HCT116 (cell line): ENCODE results near the gene KAZN. TPM values are rescaled to one million over a fixed set of nuclear protein-coding genes. Genes with fewer than 3 reads are reported as not detected.

ENCODE experiments used
- ATAC-seq: fragments of 200-7000 bp; cut with Tn5 transposase; 2 replicates; pipeline ENCODE4 v1.9.1; 2020; ENCODE audit warnings: mild to moderate bottlenecking, moderate library complexity
- BruUV-seq: library from RNA; stranded (reverse); fragments of 400-500 nt; replicated peaks from 2 replicates; lab custom pipeline; 2021; lab: Mats Ljungman, UMichigan
- CTCF ChIA-PET: fragments of 300-600 bp; sonication (Branson Sonifier 250); formaldehyde crosslinking; loops from one replicate; lab custom pipeline; 2021; ENCODE audit warnings: antibody characterized with exemption; lab: Charles Lee
- POLR2A ChIA-PET: fragments of 300-600, 350-600 bp; sonication (Branson Sonifier 250); formaldehyde crosslinking; loops from one replicate; lab custom pipeline; 2021; ENCODE audit warnings: antibody characterized with exemption; lab: Charles Lee
- RAD21 ChIA-PET, 2 experiments: fragments of 300-600 bp; sonication (Branson Sonifier 250); formaldehyde crosslinking; loops; one replicate each; lab custom pipeline; 2023; ENCODE audit warnings: low total read pairs in 2 of 2; ENCODE audit not compliant: uncharacterized antibody in 2 of 2, unreplicated experiment in 2 of 2, low non-redundant PET in 1 of 2; lab: Charles Lee
- DNase-seq: peaks from one replicate; pipeline ENCODE4 v3.0.0-alpha.2; 2010; ENCODE audit warnings: low read depth, low spot score
- H2AFZ ChIP-seq: fragments of 200-600 bp; shearing (Covaris generic), sonication (generic); 2 replicates; pipeline ENCODE4 v1.6.1; 2017; ENCODE audit warnings: low read depth, mixed run types, mixed read lengths, antibody characterized with exemption, low read length; ENCODE audit not compliant: poor library complexity, severe bottlenecking
- H3K27ac ChIP-seq: 2 replicates; pipeline ENCODE4 v1.5.1; 2012; ENCODE audit warnings: low read depth, low read length
- H3K27me3 ChIP-seq: fragments of 200-600 bp; sonication (generic); 2 replicates; pipeline ENCODE4 v1.6.1; 2016; ENCODE audit warnings: mixed run types, low read length, mixed read lengths; ENCODE audit not compliant: insufficient read depth
- H3K36me3 ChIP-seq, 2 experiments: fragments of 200-500 bp in 1 of 2; fragments of 200-600 bp in 1 of 2; sonication (Bioruptor generic) in 1 of 2; sonication (generic) in 1 of 2; 2 replicates each; pipeline versions ENCODE4 v1.5.1 to v1.6.1; 2014 to 2016; ENCODE audit warnings: low read length in 2 of 2, inconsistent platforms in 1 of 2, mixed read lengths in 1 of 2, mixed run types in 1 of 2; ENCODE audit not compliant: insufficient read depth in 2 of 2, control insufficient read depth in 1 of 2
- H3K4me1 ChIP-seq, 2 experiments: fragments of 200-600 bp in 1 of 2; sonication (generic) in 1 of 2; 2 replicates each; pipeline versions ENCODE4 v1.5.1 to v1.6.1; 2012 to 2017; ENCODE audit warnings: low read length in 2 of 2, inconsistent platforms in 1 of 2, mild to moderate bottlenecking in 1 of 2, mixed read lengths in 1 of 2, mixed run types in 1 of 2, moderate library complexity in 1 of 2; ENCODE audit not compliant: insufficient read depth in 2 of 2, control insufficient read depth in 1 of 2
- H3K4me2 ChIP-seq: fragments of 200-600 bp; sonication (generic); 2 replicates; pipeline ENCODE4 v1.6.1; 2017; ENCODE audit warnings: mixed run types, low read length, mixed read lengths
- H3K4me3 ChIP-seq, 2 experiments: fragments of 200-600 bp in 1 of 2; sonication (generic) in 1 of 2; replicated peaks in 1 of 2; 2 replicates each; pipeline ENCODE4 v1.5.1; 2011 to 2016; ENCODE audit warnings: low read length in 2 of 2, control low read depth in 1 of 2, low read depth in 1 of 2, mild to moderate bottlenecking in 1 of 2, mixed read lengths in 1 of 2, mixed run types in 1 of 2
- H3K79me2 ChIP-seq: fragments of 200-600 bp; sonication (generic); 2 replicates; pipeline ENCODE4 v1.6.1; 2017; ENCODE audit warnings: mild to moderate bottlenecking, mixed run types, low read length, moderate library complexity, mixed read lengths; ENCODE audit not compliant: insufficient read depth
- H3K9ac ChIP-seq: fragments of 200-600 bp; sonication (generic); 2 replicates; pipeline ENCODE4 v1.6.1; 2016; ENCODE audit warnings: low read length, mixed read lengths
- H3K9me2 ChIP-seq: fragments of 200-600 bp; sonication (generic), shearing (Covaris generic); 2 replicates; pipeline ENCODE4 v1.6.1; 2017; ENCODE audit warnings: mixed run types, mild to moderate bottlenecking, moderate library complexity; ENCODE audit not compliant: insufficient read depth
- H3K9me3 ChIP-seq, 2 experiments: fragments of 200-500 bp in 1 of 2; fragments of 200-600 bp in 1 of 2; sonication (Bioruptor generic) in 1 of 2; sonication (generic) in 1 of 2; 2 replicates each; pipeline ENCODE4 v1.6.1; 2014 to 2017; ENCODE audit warnings: low read length in 2 of 2, mixed read lengths in 2 of 2, inconsistent platforms in 1 of 2, low read depth in 1 of 2, mild to moderate bottlenecking in 1 of 2, mixed run types in 1 of 2, moderate library complexity in 1 of 2; ENCODE audit not compliant: control insufficient read depth in 1 of 2, insufficient read depth in 1 of 2
- H4K20me1 ChIP-seq: fragments of 200-600 bp; sonication (generic), shearing (Covaris generic); 2 replicates; pipeline ENCODE4 v1.6.1; 2017; ENCODE audit warnings: mixed run types, mild to moderate bottlenecking, moderate library complexity; ENCODE audit not compliant: insufficient read depth
- ELF1 ChIP-seq: IDR thresholded peaks from 2 replicates; pipeline ENCODE4 v1.6.1; 2012; ENCODE audit warnings: low read depth, borderline replicate concordance
- EZH2phosphoT487 ChIP-seq: fragments of 200-600 bp; IDR thresholded peaks from 2 replicates; pipeline ENCODE4 v1.6.1; 2018; ENCODE audit warnings: antibody characterized with exemption, borderline replicate concordance
- MAX ChIP-seq: IDR thresholded peaks from 2 replicates; pipeline ENCODE4 v1.6.1; 2012
- SP1 ChIP-seq: IDR thresholded peaks from 2 replicates; pipeline ENCODE4 v1.6.1; 2012; ENCODE audit warnings: low read depth
- TCF7L2 ChIP-seq: IDR thresholded peaks from 2 replicates; pipeline ENCODE4 v1.7.0; 2011; ENCODE audit warnings: borderline replicate concordance, inconsistent platforms; ENCODE audit not compliant: insufficient read depth, insufficient read length; ENCODE audit errors: extremely low read depth
- ZFX ChIP-seq: fragments of 450-650 bp; IDR thresholded peaks from 2 replicates; pipeline ENCODE4 v1.6.1; 2017
- intact Hi-C: fragments of 100-400 bp; cut with micrococcal nuclease; formaldehyde crosslinking; loops from 2 replicates; pipeline ENCODE4 v1.10.0; 2022
- total RNA-seq: library from RNA; stranded (reverse); gene quantifications from one replicate; pipeline ENCODE4 v1.2.1, GENCODE V29; 2021; ENCODE audit not compliant: unreplicated experiment

Gene KAZN
- total RNA-seq, 1 experiment from 2014 or later: 13.4 TPM

DNA sequence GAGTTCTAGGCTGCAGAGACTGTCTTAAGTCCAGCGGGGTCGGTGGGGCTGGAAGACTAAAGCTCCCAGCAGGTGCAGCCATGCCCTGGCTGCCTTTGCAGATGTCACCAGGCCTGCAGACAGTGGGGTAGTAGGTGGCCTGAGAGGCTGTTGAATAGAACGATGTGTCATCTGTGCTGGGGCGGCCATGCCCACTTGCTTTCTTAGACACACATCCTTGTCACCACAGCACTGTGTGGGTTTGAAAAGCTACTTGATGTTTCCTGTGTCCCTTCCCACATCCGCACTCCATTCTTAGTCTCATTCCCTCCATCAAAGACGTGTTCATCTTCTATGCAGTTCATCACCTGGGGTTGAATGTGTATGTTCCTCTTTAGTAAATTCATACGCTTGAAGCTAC lies 370.5 kb downstream of the KAZN start (continued):
- no peak for TF ChIP-seq EZH2phosphoT487
- TF ChIP-seq ELF1: no peak
- TF ChIP-seq SP1: no peak
- no peak for TF ChIP-seq ZFX

DNA sequence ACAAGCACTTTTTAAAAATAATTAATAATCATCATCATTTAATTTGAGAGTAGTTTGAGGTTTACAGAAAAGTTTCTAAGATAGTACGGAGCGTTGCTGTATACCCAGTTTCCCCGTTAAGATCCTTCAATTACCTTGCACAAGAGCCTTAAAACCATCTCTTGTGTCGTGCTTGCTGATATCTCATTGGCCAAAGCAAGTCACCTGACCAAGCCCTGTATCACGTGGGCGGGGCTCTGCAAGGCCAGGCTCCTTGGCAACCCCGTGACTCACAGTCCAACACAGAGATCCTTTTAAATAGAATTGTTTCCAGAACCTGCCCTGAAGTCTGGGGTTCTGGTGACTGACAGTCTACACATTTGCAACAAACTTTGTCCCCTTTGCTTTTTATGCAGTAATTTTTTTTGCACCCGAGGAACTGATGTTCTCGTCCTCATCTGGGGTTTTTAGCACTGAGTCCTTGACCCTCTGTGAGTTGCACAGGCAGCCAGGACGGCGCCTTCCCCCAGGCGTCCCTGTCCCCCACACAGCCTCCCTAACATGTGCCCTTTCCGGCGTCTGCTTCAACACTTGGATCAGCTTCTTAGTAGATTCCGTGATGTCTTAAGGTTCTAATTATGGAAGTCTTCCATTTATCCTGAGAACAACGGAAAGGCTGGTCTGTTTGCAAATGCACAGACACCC lies 371.8 kb downstream of the KAZN start:
- no peak overlapping the region for H2AFZ ChIP-seq
- H3K9me2 ChIP-seq: no peaks in the 10 kb centered on the region
- no peaks in the 10 kb centered on the region for H3K9me3 ChIP-seq
- H3K27me3 ChIP-seq: no peaks in the 10 kb centered on the region
- no peak overlapping the region for H3K9ac ChIP-seq
- H3K79me2 ChIP-seq: no peaks in the 10 kb centered on the region; the same call in 1 of the 2 replicates
- no peak overlapping the region for H3K4me2 ChIP-seq
- peak; percentile 86 for TF ChIP-seq MAX
- TF ChIP-seq TCF7L2: no peak
- TF ChIP-seq SP1: peak; percentile 34; the same call in 1 of the 2 replicates
- intact Hi-C loops: no loop called here
- peaks cover 4 to 12% of the 10 kb centered on the region in 2 experiments; a peak in 3 of 4 replicates for H3K4me1 ChIP-seq
- ATAC-seq (peak; percentile 93), DNase-seq (peak; percentile 76)
- H4K20me1 ChIP-seq: no peaks in the 10 kb centered on the region
- H3K27ac ChIP-seq: no peak overlapping the region
- no TSS peak for BruUV-seq
- H3K4me3 ChIP-seq: no peak overlapping the region
- H3K36me3 ChIP-seq: no peaks in the 10 kb centered on the region; a peak in 1 of 4 replicates
- ChIA-PET POLR2A (no interaction called here), RAD21 (no interaction called here), CTCF (no interaction called here)

GRCh38 chr1:14970799-14971141 lies 372.3 kb downstream of the KAZN start:
- no peaks in the 10 kb centered on the region; the same call in 1 of the 2 replicates for H3K79me2 ChIP-seq
- no peak overlapping the region for H2AFZ ChIP-seq
- H3K9ac ChIP-seq: no peak overlapping the region
- intact Hi-C loops: no loop called here
- H3K27me3 ChIP-seq: no peaks in the 10 kb centered on the region
- no peak for DNase-seq
- H3K9me2 ChIP-seq: no peaks in the 10 kb centered on the region
- no peaks in the 10 kb centered on the region for H3K36me3 ChIP-seq
- peaks cover 4 to 12% of the 10 kb centered on the region in 2 experiments; a peak in 3 of 4 replicates for H3K4me1 ChIP-seq
- H3K9me3 ChIP-seq: no peaks in the 10 kb centered on the region
- H4K20me1 ChIP-seq: no peaks in the 10 kb centered on the region
- ATAC-seq: no peak
- no peak for TF ChIP-seq EZH2phosphoT487
- TF ChIP-seq, all 23 proteins: peak for 0
- no peak overlapping the region for H3K27ac ChIP-seq
- H3K4me2 ChIP-seq: no peak overlapping the region
- BruUV-seq: no TSS peak
- H3K4me3 ChIP-seq: no peak overlapping the region
- POLR2A ChIA-PET: no interaction called here
- CTCF ChIA-PET: no interaction called here
- RAD21 ChIA-PET: no interaction called here
